ENCODE results near the gene GALM. TPM values are rescaled to one million over a fixed set of nuclear protein-coding genes. Genes with fewer than 3 reads are reported as not detected.

GALM gene
- total RNA-seq, 6 experiments from 2014 or later = 26.2 to 47.9 (median 36.7) TPM

DNA sequence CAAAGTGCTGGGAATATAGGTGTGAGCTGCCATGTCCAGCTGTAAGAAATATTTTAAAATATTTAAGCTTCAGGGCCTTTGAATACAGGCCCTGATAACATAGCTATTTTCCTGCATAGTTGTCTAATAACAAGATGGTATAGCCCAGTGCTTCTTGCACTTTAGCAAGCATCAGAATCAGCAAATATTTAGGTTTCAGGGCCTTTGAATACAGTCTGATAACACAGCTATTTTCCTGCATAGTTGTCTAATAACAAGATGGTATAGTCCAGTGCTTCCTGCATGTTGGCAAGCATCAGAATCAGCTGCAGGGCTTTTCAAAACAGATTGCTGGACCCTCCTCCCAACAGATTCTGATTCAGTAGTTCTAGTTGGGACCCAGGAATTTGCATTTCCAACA lies 117.7 kb downstream of the GALM start:
- H3K36me3 ChIP-seq = peaks cover 0 to 11% (median 5%) of the 10 kb centered on the region in 4 donors
- intact Hi-C loops (cut with DNase I) = no loop called here
- no peaks in the 10 kb centered on the region for H3K9me3 ChIP-seq
- ATAC-seq (no peak), DNase-seq (no peak)
- H3K4me1 ChIP-seq = peaks cover 0 to 28% (median 13%) of the 10 kb centered on the region in 4 donors
- no peak overlapping the region for H3K4me3 ChIP-seq
- H3K27ac ChIP-seq = peak overlapping the region in 2 of 3 donors; percentile 39 to 76
- TF ChIP-seq, protein P1, sequence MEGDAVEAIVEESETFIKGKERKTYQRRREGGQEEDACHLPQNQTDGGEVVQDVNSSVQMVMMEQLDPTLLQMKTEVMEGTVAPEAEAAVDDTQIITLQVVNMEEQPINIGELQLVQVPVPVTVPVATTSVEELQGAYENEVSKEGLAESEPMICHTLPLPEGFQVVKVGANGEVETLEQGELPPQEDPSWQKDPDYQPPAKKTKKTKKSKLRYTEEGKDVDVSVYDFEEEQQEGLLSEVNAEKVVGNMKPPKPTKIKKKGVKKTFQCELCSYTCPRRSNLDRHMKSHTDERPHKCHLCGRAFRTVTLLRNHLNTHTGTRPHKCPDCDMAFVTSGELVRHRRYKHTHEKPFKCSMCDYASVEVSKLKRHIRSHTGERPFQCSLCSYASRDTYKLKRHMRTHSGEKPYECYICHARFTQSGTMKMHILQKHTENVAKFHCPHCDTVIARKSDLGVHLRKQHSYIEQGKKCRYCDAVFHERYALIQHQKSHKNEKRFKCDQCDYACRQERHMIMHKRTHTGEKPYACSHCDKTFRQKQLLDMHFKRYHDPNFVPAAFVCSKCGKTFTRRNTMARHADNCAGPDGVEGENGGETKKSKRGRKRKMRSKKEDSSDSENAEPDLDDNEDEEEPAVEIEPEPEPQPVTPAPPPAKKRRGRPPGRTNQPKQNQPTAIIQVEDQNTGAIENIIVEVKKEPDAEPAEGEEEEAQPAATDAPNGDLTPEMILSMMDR (IDR thresholded peaks at IDR 0.05) = no peak
- TF ChIP-seq POLR2A (IDR thresholded peaks at IDR 0.05) = no peak
- no peaks in the 10 kb centered on the region for H3K27me3 ChIP-seq

Other genes starting within 250 kb of the GALM start
- gene HNRNPLL, start 63.2 kb upstream of the GALM start, total RNA-seq = 10 to 100 TPM in 5 of 6 experiments, 1 to 10 TPM in 1; 9.2 to 15.9 (median 13.9) TPM
- gene SRSF7, start 85.2 kb downstream of the GALM start, total RNA-seq = 10 to 100 TPM; 33.5 to 57.4 (median 44.4) TPM
- 10 to 100 TPM in 1 of 6 experiments, 1 to 10 TPM in 5; 5.8 to 10.5 (median 7.3) TPM for gene GEMIN6, start 112.1 kb downstream of the GALM start, total RNA-seq
- 1 to 10 TPM; 4.4 to 6.4 (median 4.9) TPM for gene DHX57, start 209.8 kb downstream of the GALM start, total RNA-seq
- gene MORN2, start 209.9 kb downstream of the GALM start, total RNA-seq = 1 to 10 TPM; 4.1 to 8.1 (median 5.0) TPM
- gene ARHGEF33, start 223.8 kb downstream of the GALM start, total RNA-seq = under 1 TPM in 4 of 6 experiments, not detected in 2; 0.11 to 0.56 (median 0.29) TPM

All from right lobe of liver (tissue), 6 donors.